Activated T-helper 9 cell treated with anti-CD3 and anti-CD28 coated beads, Interleukin-2, amount 50 U/mL, for 16 hours (primary cell): ENCODE results near the gene NAP1L4.

Experiments
- DNase-seq: peaks from one replicate; pipeline ENCODE4 v3.0.0-alpha.2; 2020; ENCODE audit warnings: low read depth

Gene NAP1L4

GRCh38 chr11:2992997-2993325, 832 bp upstream of the NAP1L4 start:
- DNase-seq = no peak

GRCh38 chr11:2991452-2992233, 486 bp downstream of the NAP1L4 start:
- no peak for DNase-seq

- DNase-seq = no peak
Measured at GRCh38 chr11:2990617-2991451, 1.3 kb downstream of the NAP1L4 start.

GRCh38 chr11:2989551-2989950, 2.6 kb downstream of the NAP1L4 start:
- DNase-seq = no peak

- no peak for DNase-seq
Measured at GRCh38 chr11:2989006-2989405, 3.1 kb downstream of the NAP1L4 start.

- no peak for DNase-seq
Measured at GRCh38 chr11:2987881-2988861, 4.0 kb downstream of the NAP1L4 start.

GRCh38 chr11:2983908-2984307, 8.2 kb downstream of the NAP1L4 start:
- DNase-seq = no peak

- no peak for DNase-seq
Measured at GRCh38 chr11:2982214-2982613, 9.9 kb downstream of the NAP1L4 start.

- no peak for DNase-seq
Measured at GRCh38 chr11:2981130-2981529, 11.0 kb downstream of the NAP1L4 start.

- DNase-seq = no peak
Measured at GRCh38 chr11:2980168-2980840, 11.8 kb downstream of the NAP1L4 start.

- no peak for DNase-seq
Measured at GRCh38 chr11:2977113-2977512, 15.0 kb downstream of the NAP1L4 start.

- no peak for DNase-seq
Measured at GRCh38 chr11:2976294-2977063, 15.7 kb downstream of the NAP1L4 start.

- DNase-seq = no peak
Measured at GRCh38 chr11:2975594-2975993, 16.5 kb downstream of the NAP1L4 start.

- DNase-seq = no peak
Measured at GRCh38 chr11:2974272-2974671, 17.9 kb downstream of the NAP1L4 start.

GRCh38 chr11:2968341-2968900, 23.7 kb downstream of the NAP1L4 start:
- no peak for DNase-seq

- DNase-seq = no peak
Measured at GRCh38 chr11:2964782-2965181, 27.3 kb downstream of the NAP1L4 start.

GRCh38 chr11:2963761-2964160, 28.4 kb downstream of the NAP1L4 start:
- DNase-seq = no peak

GRCh38 chr11:2963112-2963754, 28.9 kb downstream of the NAP1L4 start:
- DNase-seq = no peak

GRCh38 chr11:2961080-2961479, 31.0 kb downstream of the NAP1L4 start:
- DNase-seq = no peak

- DNase-seq = no peak
Measured at GRCh38 chr11:2960139-2960538, 32.0 kb downstream of the NAP1L4 start.
